HEK293 (cell line): Measurements from ENCODE around the gene MATN1.

Experiments
- CTCF ChIP-seq: fragments of 450-650 bp; formaldehyde crosslinking; IDR thresholded peaks from 2 replicates; pipeline ENCODE4 v1.5.1; 2016; ENCODE audit warnings: missing biosample characterization, missing genetic modification characterization
- PATZ1 ChIP-seq: fragments of 450-650 bp; formaldehyde crosslinking; IDR thresholded peaks from 2 replicates; pipeline ENCODE4 v1.5.1; 2016; ENCODE audit warnings: missing biosample characterization, missing genetic modification characterization
- PBX3 ChIP-seq: sonication (generic); formaldehyde crosslinking; IDR thresholded peaks from 2 replicates; pipeline ENCODE4 v1.8.1; 2022; ENCODE audit warnings: mild to moderate bottlenecking, moderate library complexity, missing genetic modification reagents
- REST ChIP-seq: fragments of 450-650 bp; formaldehyde crosslinking; IDR thresholded peaks from 2 replicates; pipeline ENCODE4 v1.5.1; 2016; ENCODE audit warnings: missing biosample characterization, missing genetic modification characterization
- TCF7L2 ChIP-seq: IDR thresholded peaks from 2 replicates; pipeline ENCODE4 v1.6.1; 2011; ENCODE audit warnings: low read depth, mild to moderate bottlenecking, inconsistent platforms, low read length, moderate library complexity, borderline replicate concordance
- ZIC2 ChIP-seq: fragments of 450-650 bp; formaldehyde crosslinking; IDR thresholded peaks from 2 replicates; pipeline ENCODE4 v1.5.1; 2016; ENCODE audit warnings: missing biosample characterization, missing genetic modification characterization
- ZNF423 ChIP-seq: fragments of 450-650 bp; formaldehyde crosslinking; IDR thresholded peaks from 2 replicates; pipeline ENCODE4 v1.5.1; 2016; ENCODE audit warnings: missing biosample characterization, missing genetic modification characterization
- ZSCAN30 ChIP-seq: fragments of 450-650 bp; IDR thresholded peaks from 2 replicates; pipeline ENCODE4 v1.5.1; 2018; ENCODE audit warnings: missing biosample characterization, mild to moderate bottlenecking, missing genetic modification characterization, moderate library complexity

- TF ChIP-seq TCF7L2 = no peak
- TF ChIP-seq PBX3 (CRISPR knock-in tag) = no peak
- no peak for TF ChIP-seq CTCF (tag by site-specific recombination)
- no peak for TF ChIP-seq ZNF423 (tag by site-specific recombination)
- TF ChIP-seq ZSCAN30 = no peak
- no peak for TF ChIP-seq PATZ1 (tag by site-specific recombination)
- no peak for TF ChIP-seq ZIC2
- no peak for TF ChIP-seq REST (tag by site-specific recombination)
Observed at GRCh38 chr1:30753660-30754123, 30.3 kb upstream of the MATN1 start.
